GM12878 (cell line): ENCODE measurements around the gene POLE3. TPM values are rescaled to one million over a fixed set of nuclear protein-coding genes. Genes with fewer than 3 reads are reported as not detected.

Experiments used
- ATAC-seq: fragments of 200-7000 bp; cut with Tn5 transposase; 3 replicates; pipeline ENCODE4 v1.9.1; 2020; ENCODE audit warnings: mild to moderate bottlenecking, moderate library complexity
- BruUV-seq: library from RNA; stranded (reverse); fragments of 400-500 nt; replicated peaks from 2 replicates; lab custom pipeline; 2021; lab: Mats Ljungman, UMichigan
- CTCF ChIA-PET: fragments of 300-600 bp; sonication (Branson Sonifier 250); formaldehyde crosslinking; extraction: SDS; loops from one replicate; lab custom pipeline; 2021; ENCODE audit warnings: inconsistent platforms; lab: Yijun Ruan, JAX
- POLR2A ChIA-PET: fragments of 350-600 bp; formaldehyde crosslinking; extraction: SDS; loops from one replicate; lab custom pipeline; 2021; ENCODE audit warnings: inconsistent platforms; lab: Charles Lee
- RAD21 ChIA-PET: fragments of 300-600 bp; sonication (Branson Sonifier 250); formaldehyde crosslinking; loops from one replicate; lab custom pipeline; 2023; ENCODE audit warnings: antibody characterized with exemption; ENCODE audit not compliant: unreplicated experiment; lab: Charles Lee
- SMC1A ChIA-PET: fragments of 300-600 bp; sonication (Branson Sonifier 250); formaldehyde crosslinking; loops from one replicate; lab custom pipeline; 2023; ENCODE audit not compliant: unreplicated experiment, uncharacterized antibody; lab: Charles Lee
- DNase-seq: peaks from one replicate; pipeline ENCODE4 v3.0.0-alpha.2; 2011; ENCODE audit warnings: low read depth, low spot score
- FAIRE-seq: peaks from 3 replicates; lab custom pipeline; 2011; peaks lifted over from hg19 to GRCh38; lab: Jason Lieb, UNC
- H2AFZ ChIP-seq: 2 replicates; pipeline ENCODE4 v1.6.0; 2011; ENCODE audit warnings: low read depth, low read length, control low read depth; ENCODE audit not compliant: control insufficient read depth
- H3K27ac ChIP-seq: 2 replicates; pipeline ENCODE4 v1.5.1; 2011; ENCODE audit warnings: control low read depth; ENCODE audit not compliant: control insufficient read depth, insufficient read depth
- H3K27me3 ChIP-seq, 2 experiments: replicated peaks in 1 of 2; 2 replicates each; pipeline versions ENCODE4 v1.6.0 to v1.6.1; 2011; ENCODE audit warnings: low read length in 1 of 2; ENCODE audit not compliant: control insufficient read depth in 2 of 2, insufficient read depth in 2 of 2
- H3K36me3 ChIP-seq, 2 experiments: 2 replicates each; pipeline ENCODE4 v1.5.1; 2011; ENCODE audit warnings: low read length in 1 of 2; ENCODE audit not compliant: control insufficient read depth in 2 of 2, insufficient read depth in 2 of 2
- H3K4me1 ChIP-seq: 2 replicates; pipeline ENCODE4 v1.6.1; 2011; ENCODE audit warnings: mild to moderate bottlenecking, low read length, moderate library complexity, mixed read lengths; ENCODE audit not compliant: control insufficient read depth, insufficient read depth
- H3K4me2 ChIP-seq: 2 replicates; pipeline ENCODE4 v1.6.0; 2011; ENCODE audit warnings: control low read depth; ENCODE audit not compliant: control insufficient read depth, insufficient read depth
- H3K4me3 ChIP-seq: fragments of 200-600 bp; sonication (generic); 2 replicates; pipeline ENCODE4 v1.5.1; 2016
- H3K79me2 ChIP-seq: 2 replicates; pipeline ENCODE4 v1.6.0; 2011; ENCODE audit warnings: low read length; ENCODE audit not compliant: control insufficient read depth, insufficient read depth
- H3K9ac ChIP-seq: 2 replicates; pipeline ENCODE4 v1.8.0; 2011; ENCODE audit warnings: low read length, control low read depth, mixed read lengths; ENCODE audit not compliant: control insufficient read depth, insufficient read depth
- H3K9me3 ChIP-seq: replicated peaks from 3 replicates; pipeline ENCODE4 v1.5.1; 2011; ENCODE audit warnings: mild to moderate bottlenecking, low read length; ENCODE audit not compliant: control insufficient read depth, insufficient read depth
- H4K20me1 ChIP-seq: 2 replicates; pipeline ENCODE4 v1.6.0; 2011; ENCODE audit not compliant: control insufficient read depth, insufficient read depth
- CHD1 ChIP-seq: IDR thresholded peaks from 2 replicates; pipeline ENCODE4 v1.6.1; 2012; ENCODE audit warnings: low read depth, low read length, improper control_type of control experiment
- CHD2 ChIP-seq: IDR thresholded peaks from 2 replicates; pipeline ENCODE4 v1.6.1; 2011; ENCODE audit warnings: low read depth, low read length, improper control_type of control experiment, borderline replicate concordance
- CREB1 ChIP-seq: IDR thresholded peaks from 2 replicates; pipeline ENCODE4 v1.6.1; 2012; ENCODE audit warnings: low read depth, mild to moderate bottlenecking, inconsistent platforms
- ETV6 ChIP-seq, 2 experiments: fragments of 450-650 bp in 1 of 2; IDR thresholded peaks in 1 of 2; conservative IDR thresholded peaks in 1 of 2; 2 replicates each; pipeline ENCODE4 v1.6.1; 2014; ENCODE audit warnings: antibody characterized with exemption in 1 of 2, borderline replicate concordance in 1 of 2, low read depth in 1 of 2, mild to moderate bottlenecking in 1 of 2, moderate library complexity in 1 of 2
- FOXK2 ChIP-seq: fragments of 450-650 bp; IDR thresholded peaks from 2 replicates; pipeline ENCODE4 v1.6.1; 2017; ENCODE audit warnings: mild to moderate bottlenecking, moderate library complexity
- HDGF ChIP-seq: fragments of 450-650 bp; IDR thresholded peaks from 2 replicates; pipeline ENCODE4 v1.6.1; 2016; ENCODE audit warnings: antibody characterized with exemption
- IKZF1 ChIP-seq: fragments of 450-650 bp; conservative IDR thresholded peaks from 2 replicates; pipeline ENCODE4 v1.6.1; 2017; ENCODE audit warnings: antibody characterized with exemption, mild to moderate bottlenecking
- NBN ChIP-seq: fragments of 450-650 bp; IDR thresholded peaks from 2 replicates; pipeline ENCODE4 v1.6.1; 2016
- NRF1 ChIP-seq: conservative IDR thresholded peaks from 2 replicates; pipeline ENCODE4 v1.6.1; 2011; ENCODE audit warnings: mild to moderate bottlenecking, low read depth, low read length, improper control_type of control experiment
- PAX5 ChIP-seq: IDR thresholded peaks from 2 replicates; pipeline ENCODE4 v1.6.1; 2011; ENCODE audit warnings: low read depth, low read length, borderline replicate concordance
- POLR2A ChIP-seq: IDR thresholded peaks from 2 replicates; pipeline ENCODE4 v1.6.1; 2011; ENCODE audit warnings: low read depth, mild to moderate bottlenecking, low read length
- RELA ChIP-seq: fragments of 450-650 bp; IDR thresholded peaks from 2 replicates; pipeline ENCODE4 v1.8.0; 2014; ENCODE audit warnings: borderline replicate concordance; ENCODE audit not compliant: partially characterized antibody
- RELB ChIP-seq: fragments of 450-650 bp; IDR thresholded peaks from 2 replicates; pipeline ENCODE4 v1.6.1; 2017; ENCODE audit warnings: low read depth, mild to moderate bottlenecking, moderate library complexity
- TCF12 ChIP-seq: IDR thresholded peaks from 2 replicates; pipeline ENCODE4 v1.6.1; 2011; ENCODE audit warnings: low read depth, mild to moderate bottlenecking, low read length
- YY1 ChIP-seq: IDR thresholded peaks from 2 replicates; pipeline ENCODE4 v1.6.1; 2011; ENCODE audit warnings: low read depth, mild to moderate bottlenecking, low read length
- ZBTB40 ChIP-seq: fragments of 450-650 bp; IDR thresholded peaks from 2 replicates; pipeline ENCODE4 v1.6.1; 2016; ENCODE audit warnings: mild to moderate bottlenecking, moderate library complexity, borderline replicate concordance
- ZNF24 ChIP-seq: fragments of 450-650 bp; IDR thresholded peaks from 2 replicates; pipeline ENCODE4 v1.6.1; 2017; ENCODE audit warnings: antibody characterized with exemption, mild to moderate bottlenecking
- WGBS: methylation state at CpG from one replicate; pipeline ENCODE4 v1.1.6; 2016; ENCODE audit warnings: low lambda C conversion rate; ENCODE audit not compliant: insufficient replicate concordance, insufficient coverage; ENCODE audit errors: missing lambda C conversion rate; 5-methylcytosine and 5-hydroxymethylcytosine counted together
- in situ Hi-C: fragments of 300-500 bp; cut with MboI; formaldehyde crosslinking; loops from 9 replicates; pipeline ENCODE4 v1.14.3; 2018; ENCODE audit warnings: mixed read lengths
- intact Hi-C: fragments of 100-400 bp; cut with micrococcal nuclease; formaldehyde crosslinking; loops from one replicate; pipeline ENCODE4 v1.14.2; 2022; ENCODE audit not compliant: unreplicated experiment
- polyA plus RNA-seq, 11 experiments: library from polyadenylated mRNA; depleted of rRNA in 4 of 11; unstranded in 6 of 11; stranded (reverse) in 5 of 11; fragments of >200 nt; fragmentation: Nextera tagmentation in 4 of 11; fragmentation: Illumina TruSeq in 1 of 11; extraction: Ambion mirVana in 4 of 11; extraction: Trizol in 1 of 11; gene quantifications; 1 replicate in 1 of 11; 2 replicates in 10 of 11; pipeline versions ENCODE4 v1.2.1 to v1.2.3, GENCODE V29; 2011 to 2016; ENCODE audit warnings: inconsistent platforms in 2 of 11, missing spikeins in 2 of 11, low read depth in 1 of 11
- total RNA-seq, 4 experiments: library from RNA; depleted of rRNA in 3 of 4; stranded (reverse); fragments of >200 nt in 3 of 4; fragmentation: Illumina TruSeq in 1 of 4; extraction: Trizol in 1 of 4; gene quantifications; 2 replicates each; pipeline versions ENCODE4 v1.2.1 to v1.2.3, GENCODE V29; 2013 to 2021

POLE3 gene
- total and polyA plus RNA-seq, 10 of the 15 experiments (the other 5 are each of a cell fraction or from before 2014, with no cell fraction given), result 40.8 to 116 (median 80.2) TPM

GRCh38 chr9:113417370-113417769 lies 6.9 kb upstream of the POLE3 start (continued):
- no peak for TF ChIP-seq ZBTB40

- Histone ChIP-seq H3K4me2 (0 out of 2 replicates have a peak overlapping the region, but pooled peaks have one; percentile 5), H3K27me3 (no peaks in the 10 kb centered on the region), H3K9me3 (no peaks in the 10 kb centered on the region), H2AFZ (peak overlapping the region; percentile 78), H3K27ac (peak overlapping the region; percentile 69), H3K36me3 (no peaks in the 10 kb centered on the region), H3K79me2 (no peaks in the 10 kb centered on the region), H3K4me1 (peaks cover 19% of the 10 kb centered on the region; the same call in 1 of the 2 replicates), H4K20me1 (no peaks in the 10 kb centered on the region), H3K9ac (peak overlapping the region; percentile 59), H3K4me3 (no peak overlapping the region)
- WGBS, result 19% methylated on average over 3 of the region's 3 CpGs
- ATAC-seq (peak; percentile 99), FAIRE-seq (peak; percentile 93), DNase-seq (peak; percentile 67)
- RAD21 ChIA-PET, result interaction anchor here (0.6 to 1.3 kb wide), 6 partner anchors 11 to 1281 kb away, joined by 3 to 6 read pairs (median 3); no protein-coding TSS in a partner anchor
- SMC1A ChIA-PET, result interaction anchor here (0.8 to 2.2 kb wide), 5 partner anchors 14 to 242 kb away, joined by 3 to 7 read pairs (median 3); partner anchors contain the start of gene ALAD
- in situ Hi-C loops, result no loop called here
- CTCF ChIA-PET, result interaction anchor here (0.6 to 3.3 kb wide), 10 partner anchors 8 to 252 kb away, joined by 3 to 13 read pairs (median 4); partner anchors contain the start of gene ALAD
- intact Hi-C loops, result no loop called here
- POLR2A ChIA-PET, result interaction anchor here (0.6 to 0.9 kb wide), 3 partner anchors 100 to 178 kb away, joined by 3 to 4 read pairs (median 4); no protein-coding TSS in a partner anchor
- BruUV-seq, result no TSS peak
- peak; percentile 87 for TF ChIP-seq ZNF24
- no peak for TF ChIP-seq CHD1
- TF ChIP-seq ETV6 (conservative IDR thresholded peaks at IDR 0.05 in 1 of 2, IDR thresholded peaks at IDR 0.05 in 1 of 2; ENCODE audit: borderline replicate concordance in 1 of 2, low read depth in 1 of 2), result peak in 1 of 2 experiments; percentile 52; a peak in 1 of 4 replicates
- 0 out of 2 replicates have a peak, but pooled peaks have one; percentile 14 for TF ChIP-seq CHD2
- no peak for TF ChIP-seq CREB1
- TF ChIP-seq FOXK2, result no peak
- TF ChIP-seq IKZF1, result peak; percentile 59; the same call in 1 of the 2 replicates
- no peak for TF ChIP-seq RELA
- TF ChIP-seq PAX5, result no peak
- TF ChIP-seq YY1, result 0 out of 2 replicates have a peak, but pooled peaks have one; percentile 42
- TF ChIP-seq HDGF, result peak; percentile 83
- no peak for TF ChIP-seq NRF1
- peak; percentile 81 for TF ChIP-seq TCF12
- TF ChIP-seq NBN, result peak; percentile 69; the same call in 1 of the 2 replicates
- peak; percentile 47; the same call in 1 of the 2 replicates for TF ChIP-seq RELB
- TF ChIP-seq POLR2A, result peak; percentile 66
These were observed 5.8 kb upstream of the POLE3 start for GRCh38 chr9:113416149-113416721.
